ENCODE measurements around the gene SLC25A38.

- TF ChIP-seq JUNB (CRISPR knock-in tag; conservative IDR thresholded peaks at IDR 0.05): no peak
- TF ChIP-seq SMC3 (conservative IDR thresholded peaks at IDR 0.05; ENCODE audit: insufficient read depth, low read depth, low read length): no peak
- TF ChIP-seq CTCF (IDR thresholded peaks at IDR 0.05 in 2 of 3, conservative IDR thresholded peaks at IDR 0.05 in 1 of 3; ENCODE audit: insufficient read depth in 2 of 3, low read depth in 1 of 3, low read length in 3 of 3): no peak
- no peak for TF ChIP-seq MAFK (IDR thresholded peaks at IDR 0.05; ENCODE audit: low read length)
- TF ChIP-seq AFF4 (CRISPR knock-in tag; IDR thresholded peaks at IDR 0.05): no peak
- TF ChIP-seq FOXM1 (IDR thresholded peaks at IDR 0.05; ENCODE audit: low read depth): no peak
- no peak for TF ChIP-seq FOXM1 (CRISPR knock-in tag; IDR thresholded peaks at IDR 0.05; ENCODE audit: low read depth)
- TF ChIP-seq ZFP91 (CRISPR knock-in tag; IDR thresholded peaks at IDR 0.05): no peak
- TF ChIP-seq SRF (CRISPR knock-in tag; IDR thresholded peaks at IDR 0.05): no peak
- no peak for TF ChIP-seq TOE1 (IDR thresholded peaks at IDR 0.05; ENCODE audit: borderline replicate concordance)
- no peak for TF ChIP-seq TOE1 (CRISPR knock-in tag; IDR thresholded peaks at IDR 0.05; ENCODE audit: borderline replicate concordance, low read depth)
Measured at GRCh38 chr3:39381432-39381831, 1.7 kb upstream of the SLC25A38 start.

Data from K562 (cell line).